ENCODE results near the gene CD38.

GRCh38 chr4:15729910-15730533, 48.1 kb upstream of the CD38 start:
- TF ChIP-seq POLR2A (IDR thresholded peaks at IDR 0.05; ENCODE audit: low read length) (no peak), RFX5 (IDR thresholded peaks at IDR 0.05) (no peak), ESRRA (IDR thresholded peaks at IDR 0.05; ENCODE audit: borderline replicate concordance, low read length) (no peak), HDAC2 (IDR thresholded peaks at IDR 0.05) (no peak), PHF8 (IDR thresholded peaks at IDR 0.05; ENCODE audit: borderline replicate concordance, low read depth) (no peak), CTCF (IDR thresholded peaks at IDR 0.05) (peak; percentile 72), JUNB (IDR thresholded peaks at IDR 0.05) (no peak), RCOR1 (IDR thresholded peaks at IDR 0.05; ENCODE audit: low read depth, low read length) (no peak), REST (IDR thresholded peaks at IDR 0.05) (no peak), SREBF2 (IDR thresholded peaks at IDR 0.05) (no peak), EP300 (IDR thresholded peaks at IDR 0.05) (no peak)
- TF ChIP-seq, protein P1, sequence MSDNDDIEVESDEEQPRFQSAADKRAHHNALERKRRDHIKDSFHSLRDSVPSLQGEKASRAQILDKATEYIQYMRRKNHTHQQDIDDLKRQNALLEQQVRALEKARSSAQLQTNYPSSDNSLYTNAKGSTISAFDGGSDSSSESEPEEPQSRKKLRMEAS (IDR thresholded peaks at IDR 0.05), result no peak
- TF ChIP-seq, protein P2, sequence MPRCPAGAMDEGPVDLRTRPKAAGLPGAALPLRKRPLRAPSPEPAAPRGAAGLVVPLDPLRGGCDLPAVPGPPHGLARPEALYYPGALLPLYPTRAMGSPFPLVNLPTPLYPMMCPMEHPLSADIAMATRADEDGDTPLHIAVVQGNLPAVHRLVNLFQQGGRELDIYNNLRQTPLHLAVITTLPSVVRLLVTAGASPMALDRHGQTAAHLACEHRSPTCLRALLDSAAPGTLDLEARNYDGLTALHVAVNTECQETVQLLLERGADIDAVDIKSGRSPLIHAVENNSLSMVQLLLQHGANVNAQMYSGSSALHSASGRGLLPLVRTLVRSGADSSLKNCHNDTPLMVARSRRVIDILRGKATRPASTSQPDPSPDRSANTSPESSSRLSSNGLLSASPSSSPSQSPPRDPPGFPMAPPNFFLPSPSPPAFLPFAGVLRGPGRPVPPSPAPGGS (IDR thresholded peaks at IDR 0.05), result no peak
